Measurements from ENCODE around the gene CDH13.

CDH13 gene

DNA sequence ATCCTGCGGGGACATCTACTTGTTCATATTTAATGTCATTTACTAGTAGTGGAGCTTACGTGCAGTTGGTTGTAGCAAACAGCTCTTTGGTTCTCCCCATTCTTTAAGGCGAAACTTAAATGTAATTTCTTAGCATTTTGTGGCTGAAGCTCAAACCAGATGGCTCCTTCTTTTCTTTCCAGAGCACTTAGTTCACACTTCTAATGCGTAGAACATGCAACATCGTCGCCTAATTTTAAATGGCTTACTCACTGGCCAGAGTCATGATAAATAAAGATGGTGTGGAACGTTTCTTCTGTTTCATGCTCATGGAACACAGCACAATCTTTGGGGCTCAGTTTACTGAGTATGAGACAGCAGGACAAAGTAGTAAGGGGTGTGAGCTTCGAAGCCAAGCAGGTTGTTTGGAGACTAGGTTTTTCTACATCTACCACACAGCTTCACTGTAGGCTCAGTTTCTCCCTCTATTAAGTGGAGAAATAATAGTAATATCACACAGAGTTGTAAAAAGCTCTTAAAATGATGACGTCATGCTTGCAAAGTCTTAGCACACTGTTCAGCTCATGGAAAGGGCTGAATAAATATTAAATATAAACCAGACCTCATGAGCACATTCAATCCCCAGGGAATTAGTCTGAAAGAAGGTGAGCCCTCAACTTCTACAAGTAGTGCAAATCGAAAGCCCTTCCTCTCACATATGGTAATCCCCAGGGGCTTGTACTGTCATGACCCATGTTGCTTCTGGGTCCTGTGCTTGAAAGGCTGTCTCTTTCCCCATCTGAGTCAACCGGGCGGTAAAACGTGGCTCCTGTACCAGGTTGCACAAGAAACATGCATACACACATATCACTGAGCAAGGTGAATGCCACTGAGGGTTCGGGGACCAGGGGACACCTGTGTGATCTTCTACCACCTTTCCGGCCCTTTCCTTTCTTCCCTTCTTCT is 384.3 kb downstream of the CDH13 start:
- DNase-seq: no peak

DNA sequence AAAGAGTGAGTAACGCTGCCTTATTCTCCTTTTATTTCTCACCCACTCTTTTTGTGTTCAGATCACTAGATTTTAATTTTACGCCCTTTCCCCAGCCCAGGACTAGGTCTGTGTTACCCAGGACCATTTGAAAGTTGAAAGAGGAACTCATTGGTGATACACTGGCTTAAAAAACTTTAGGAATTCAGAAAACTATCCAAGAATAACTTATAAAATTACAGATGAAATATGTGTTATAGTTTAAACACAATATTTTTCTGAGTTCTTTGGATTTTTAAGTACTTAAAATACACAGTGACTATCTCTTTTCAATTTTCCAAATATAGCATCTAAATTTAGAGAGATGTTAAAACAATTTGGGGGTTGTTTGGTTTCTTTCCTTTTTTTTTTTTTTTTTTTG is 385.2 kb downstream of the CDH13 start:
- DNase-seq: no peak

DNA sequence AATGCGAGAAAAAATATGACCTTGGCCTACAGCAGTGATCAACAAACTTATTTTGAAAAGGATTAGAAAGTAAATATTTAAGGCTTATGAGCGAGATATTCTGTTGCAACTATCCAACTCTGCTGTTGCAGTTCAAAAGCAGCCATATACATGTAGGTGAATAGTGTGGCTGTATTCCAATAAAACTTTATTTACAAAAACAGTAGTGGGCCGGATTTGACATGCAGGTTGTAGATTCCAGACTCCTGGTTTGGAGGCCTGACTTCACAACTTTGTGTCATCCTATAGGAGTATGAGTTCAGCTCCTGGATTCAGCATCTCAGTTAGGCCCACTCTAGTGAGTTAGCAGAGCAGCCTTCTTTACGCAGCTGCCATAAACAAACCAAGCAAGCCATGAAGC is 386.3 kb downstream of the CDH13 start:
- no peak for DNase-seq

DNA sequence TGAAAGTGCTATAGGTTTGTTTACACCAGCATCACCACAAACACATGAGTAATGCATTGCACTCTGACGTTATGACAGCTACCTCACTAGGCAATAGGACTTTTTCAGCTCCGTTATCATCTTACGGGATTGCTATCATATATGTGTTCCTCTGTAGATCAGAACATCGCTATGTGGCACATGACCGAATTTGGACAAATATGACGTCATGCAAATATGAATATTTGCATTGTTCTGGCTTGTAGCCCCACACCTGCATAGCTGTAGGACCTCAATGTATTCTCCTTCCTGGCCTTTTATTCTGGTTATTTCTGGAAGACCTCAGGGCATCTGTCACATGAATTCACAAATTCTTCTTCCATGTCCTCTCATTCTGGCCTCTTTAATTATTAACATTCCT is 393.2 kb downstream of the CDH13 start:
- DNase-seq: no peak

DNA sequence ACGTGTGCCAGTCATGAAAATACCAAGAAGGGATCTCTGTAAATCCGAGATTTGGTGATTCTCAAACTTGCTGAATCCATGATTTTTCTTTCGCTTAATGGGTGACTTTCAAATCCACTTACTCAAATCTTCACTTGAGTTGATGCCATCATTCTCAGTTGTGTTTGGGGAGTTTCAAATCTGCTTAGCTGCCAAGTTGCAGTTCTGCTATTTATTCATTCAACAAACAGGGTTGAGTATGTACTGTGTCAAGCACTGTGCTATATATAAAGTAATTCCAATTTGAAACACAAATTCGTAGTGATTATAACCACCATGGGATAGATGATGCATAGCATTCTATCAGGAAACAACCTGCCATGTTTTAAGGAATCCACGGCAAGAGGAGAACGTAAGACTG is 394.3 kb downstream of the CDH13 start:
- no peak for DNase-seq

DNA sequence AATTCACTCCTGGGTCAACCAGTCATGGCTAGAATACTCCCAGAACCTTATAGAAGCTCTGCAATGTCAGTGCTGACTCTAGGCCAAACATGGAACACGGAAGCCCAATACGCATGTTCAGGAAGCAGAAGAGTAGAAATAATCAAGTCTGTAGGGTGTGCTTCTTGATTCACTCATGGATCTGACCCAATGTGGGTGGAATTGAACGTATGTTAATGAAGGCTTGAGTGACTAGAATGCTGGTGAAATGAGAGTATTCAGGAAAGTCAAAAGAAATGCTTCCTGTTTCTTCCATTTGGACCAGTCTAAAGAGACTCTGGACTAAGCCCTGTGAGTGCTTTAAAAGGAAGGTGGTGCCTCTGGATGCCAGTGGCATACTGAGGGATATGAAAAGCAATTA is 395.0 kb downstream of the CDH13 start:
- DNase-seq: no peak

DNA sequence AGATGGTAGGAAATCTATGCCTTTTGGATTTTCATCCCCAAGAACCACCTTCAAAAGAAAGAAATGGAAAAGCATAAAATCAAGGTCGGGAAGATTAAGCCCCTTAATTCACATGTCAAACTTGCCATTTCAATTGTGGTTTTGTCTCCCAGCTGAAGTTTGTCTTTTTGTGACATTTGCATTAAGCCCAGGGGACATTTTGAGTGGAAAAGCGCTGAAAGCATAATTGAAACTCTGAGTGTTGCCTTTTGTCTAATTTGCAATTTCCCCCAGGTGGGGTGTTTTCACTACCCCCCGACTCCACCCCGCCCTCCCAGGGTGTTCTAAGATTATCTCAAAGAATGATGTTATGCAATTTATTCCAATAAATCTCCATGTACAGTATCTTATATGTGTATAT is 396.2 kb downstream of the CDH13 start:
- DNase-seq: no peak

DNA sequence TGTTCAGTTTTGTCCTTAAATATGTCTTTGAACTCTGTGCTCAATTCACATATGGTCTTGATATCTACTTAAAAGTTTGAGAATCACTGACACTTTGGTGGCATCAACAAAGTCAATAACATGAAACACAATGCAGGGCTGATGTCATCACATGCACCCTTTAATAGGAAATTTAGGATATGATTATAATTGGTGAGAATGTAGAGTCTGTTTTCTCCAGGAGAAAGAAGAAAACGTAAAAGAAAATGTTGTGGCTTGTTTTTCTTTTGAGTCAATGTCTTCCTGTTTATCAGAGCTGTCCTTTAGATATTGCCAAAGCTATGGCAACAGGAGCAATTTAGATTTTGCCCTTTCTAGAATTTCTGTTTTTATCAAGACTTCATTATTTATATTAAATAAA is 396.9 kb downstream of the CDH13 start:
- DNase-seq: no peak

DNA sequence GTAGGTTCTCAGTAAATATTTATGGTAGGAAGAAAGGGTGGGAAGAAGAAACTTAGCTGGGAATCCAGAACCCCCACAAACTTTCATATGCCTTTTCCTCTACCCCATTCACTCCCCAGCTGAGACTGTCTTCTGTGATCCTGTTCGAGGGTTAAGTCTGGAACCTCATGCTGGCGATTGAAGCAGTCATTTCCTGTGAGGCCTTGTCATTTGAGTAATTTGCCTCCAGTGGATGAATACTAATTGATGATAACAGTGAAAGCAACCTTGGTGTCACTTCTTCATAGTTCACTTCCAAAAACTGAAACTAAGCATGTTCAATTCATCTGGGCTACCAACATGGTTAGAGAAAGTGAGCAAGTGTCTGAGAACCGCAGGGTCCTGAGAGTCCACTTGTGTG is 401.2 kb downstream of the CDH13 start:
- no peak for DNase-seq

DNA sequence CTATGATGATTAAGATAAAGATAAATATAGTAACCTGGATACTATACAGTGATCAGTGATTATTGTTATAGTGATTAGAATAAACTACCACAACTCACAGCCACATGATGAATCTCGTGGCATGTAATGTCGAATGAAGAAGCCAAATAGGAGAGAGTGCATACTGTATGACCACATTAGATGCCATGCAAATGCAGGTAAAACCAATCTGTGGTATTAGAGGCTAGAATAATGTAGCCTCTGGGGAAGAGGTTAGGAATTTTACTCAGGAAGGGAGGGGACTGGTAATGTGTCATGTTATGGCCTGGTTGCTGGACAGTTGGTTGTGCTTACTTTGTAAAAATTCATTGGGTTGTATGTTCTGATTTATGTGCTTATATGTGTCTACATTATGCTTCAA is 402.7 kb downstream of the CDH13 start:
- DNase-seq: no peak

DNA sequence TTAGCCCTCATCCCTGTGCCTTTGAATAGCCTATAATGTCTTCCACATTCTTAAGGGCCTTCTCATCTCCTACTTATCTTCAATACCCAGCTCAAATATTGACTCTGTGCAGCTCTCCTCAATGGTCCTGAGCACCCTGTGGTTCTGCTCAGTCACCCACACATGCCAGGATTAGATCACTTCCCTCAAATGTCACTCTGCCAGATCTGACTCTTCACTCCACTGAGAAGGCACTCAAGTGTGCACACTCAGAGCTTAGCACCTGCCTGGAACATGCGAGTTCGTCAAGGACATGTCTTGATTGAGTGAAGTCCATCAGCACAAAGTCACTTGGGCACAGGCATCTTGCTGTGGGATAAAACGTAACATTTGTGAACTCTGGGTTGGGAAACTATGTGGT is 404.8 kb downstream of the CDH13 start:
- no peak for DNase-seq

DNA sequence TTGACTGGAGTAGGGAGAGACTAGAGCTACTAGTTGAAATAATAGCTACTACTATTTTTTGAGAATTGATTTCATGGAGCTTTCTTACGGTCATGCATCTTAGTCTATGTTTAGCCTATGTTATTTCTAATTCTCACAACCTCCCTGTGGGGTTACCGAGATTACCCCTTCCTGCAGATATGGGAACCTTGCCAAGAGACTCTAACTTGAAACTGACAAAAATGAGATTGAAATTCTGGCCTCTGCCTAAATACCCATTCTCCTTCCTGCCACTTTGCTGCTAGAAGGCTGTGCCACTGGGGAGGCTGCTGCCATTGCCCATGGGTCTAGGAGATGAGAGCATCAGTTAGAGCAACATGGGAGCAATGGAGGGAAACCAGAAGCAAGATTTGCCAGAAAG is 410.3 kb downstream of the CDH13 start:
- DNase-seq: no peak

DNA sequence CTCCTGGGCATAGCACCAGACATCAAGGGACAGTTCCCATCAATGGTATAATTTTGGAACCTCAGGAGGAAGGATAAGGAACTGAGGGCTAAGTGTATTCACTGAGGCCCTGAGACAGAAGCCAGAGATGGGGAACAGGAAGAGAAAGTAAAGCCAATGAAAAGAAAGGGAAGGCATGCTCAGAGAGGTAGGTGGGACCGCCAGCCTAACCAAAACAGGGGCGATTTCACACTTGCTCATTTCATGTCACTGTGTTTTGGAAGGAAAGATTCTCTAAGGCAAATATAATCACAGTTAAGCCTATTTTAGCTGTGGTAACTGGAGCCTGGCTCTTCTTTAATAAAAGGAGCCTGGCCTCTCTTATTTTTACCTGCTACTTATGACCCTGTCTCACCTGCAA is 411.1 kb downstream of the CDH13 start:
- no peak for DNase-seq

DNA sequence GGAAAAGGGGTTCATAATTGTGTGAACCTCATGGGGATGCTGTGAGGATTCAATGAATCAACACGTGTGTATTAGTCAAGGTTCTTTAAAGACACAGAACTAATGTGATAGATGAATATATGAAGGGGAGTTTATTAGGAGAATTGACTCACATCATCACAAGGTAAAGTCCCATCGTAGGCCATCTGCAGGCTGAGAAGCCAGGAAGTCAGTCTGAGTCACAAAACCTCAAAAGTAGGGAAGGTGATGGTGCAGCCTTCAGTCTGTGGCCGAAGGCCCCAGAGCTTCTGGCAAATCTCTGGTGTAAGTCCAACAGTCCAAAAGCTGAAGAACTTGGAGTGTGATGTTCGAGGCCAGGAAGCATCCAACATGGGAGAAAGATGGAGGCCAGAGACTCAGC is 413.4 kb downstream of the CDH13 start:
- DNase-seq: peak; percentile 33

DNA sequence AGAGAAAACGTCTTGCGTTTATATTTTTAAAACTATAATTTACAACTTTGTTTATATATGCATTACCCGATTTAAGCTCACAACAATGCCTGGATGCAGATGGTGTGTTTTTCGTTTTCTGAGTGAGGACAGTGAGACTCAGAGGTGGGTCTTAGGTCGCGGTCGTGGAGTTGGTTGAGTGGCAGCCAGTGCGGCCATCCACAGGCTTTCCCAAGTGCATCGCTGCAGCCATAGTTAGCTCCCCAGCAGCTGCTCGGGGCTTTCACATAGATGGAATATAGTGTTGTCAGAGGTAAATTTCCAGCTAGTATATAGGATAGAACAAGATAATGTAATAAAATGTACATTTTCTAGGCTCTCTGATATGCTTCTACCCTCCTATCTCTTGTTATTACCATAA is 417.8 kb downstream of the CDH13 start:
- DNase-seq: no peak

DNA sequence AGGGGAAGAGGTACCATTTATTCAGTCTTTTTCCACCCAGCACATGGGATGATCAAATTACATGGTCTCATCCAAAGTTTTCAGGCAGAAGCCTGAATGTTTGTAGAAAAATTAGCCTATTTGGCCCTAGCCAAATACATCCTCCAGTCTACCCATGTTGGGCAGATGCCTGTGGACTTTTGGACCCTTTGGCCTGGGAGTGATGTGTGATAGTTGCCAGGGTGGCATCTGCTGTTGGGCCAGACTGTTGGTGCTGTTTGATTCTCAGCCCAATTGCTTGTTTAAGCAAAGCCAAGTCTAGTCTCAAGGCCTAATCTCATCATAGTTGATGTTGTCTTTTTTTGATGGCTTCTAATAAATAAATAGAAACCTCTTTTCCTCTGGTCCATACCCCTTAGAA is 419.0 kb downstream of the CDH13 start:
- no peak for DNase-seq

DNA sequence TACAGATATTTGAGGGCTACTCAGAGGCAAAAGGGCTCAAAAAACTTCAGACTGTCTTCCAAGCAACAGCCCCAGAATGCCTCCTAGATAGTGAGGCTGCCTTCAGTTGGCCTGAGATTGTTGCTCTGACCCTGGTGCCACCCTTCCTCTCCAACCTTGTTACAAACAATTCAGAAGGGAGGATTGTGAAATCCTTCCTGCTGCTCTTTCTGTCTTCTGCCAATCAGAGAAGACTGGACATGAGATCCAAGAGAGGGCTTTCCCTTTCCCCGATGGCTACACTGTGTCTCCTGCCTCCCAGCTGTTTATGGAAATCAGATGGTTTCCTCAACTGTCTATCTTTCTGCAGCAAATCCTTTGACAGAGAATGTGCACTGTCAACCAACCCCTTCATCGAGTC is 419.9 kb downstream of the CDH13 start:
- no peak for DNase-seq

DNA sequence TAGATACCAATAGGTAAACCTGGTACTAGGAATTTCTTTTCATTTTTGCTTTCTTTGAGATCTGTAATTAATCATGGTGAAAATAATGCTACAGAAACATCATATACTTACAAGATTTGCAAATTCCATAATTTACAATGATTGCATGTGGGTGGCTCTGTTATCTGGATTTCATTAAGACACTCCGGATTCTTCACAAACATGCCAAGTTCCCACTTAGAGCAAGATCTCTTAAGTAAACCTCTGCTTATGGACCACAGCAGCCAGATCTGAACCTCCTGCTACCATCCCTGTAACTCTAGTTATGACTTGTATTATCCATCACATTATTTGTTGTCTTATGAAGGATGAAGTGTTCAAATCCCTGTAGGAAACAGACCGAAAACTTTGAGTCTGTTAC is 424.7 kb downstream of the CDH13 start:
- DNase-seq: no peak

DNA sequence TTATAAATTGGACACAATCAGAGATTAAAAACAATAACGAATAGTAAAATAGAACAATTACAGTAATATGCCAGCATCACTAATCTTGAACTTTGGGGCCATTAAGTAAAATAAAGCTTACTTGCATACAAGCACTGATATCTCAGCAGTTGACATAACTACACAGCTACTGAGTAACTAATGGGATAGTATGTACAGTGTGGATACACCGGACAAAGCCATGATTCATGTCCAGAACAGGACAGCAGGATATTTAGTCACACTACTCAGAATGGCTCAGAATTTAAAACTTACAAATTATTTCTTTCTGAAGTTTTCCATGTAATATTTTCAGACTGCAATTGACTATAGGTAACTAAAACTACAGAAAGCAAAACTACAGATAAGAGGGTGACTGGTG is 427.5 kb downstream of the CDH13 start:
- DNase-seq: no peak

DNA sequence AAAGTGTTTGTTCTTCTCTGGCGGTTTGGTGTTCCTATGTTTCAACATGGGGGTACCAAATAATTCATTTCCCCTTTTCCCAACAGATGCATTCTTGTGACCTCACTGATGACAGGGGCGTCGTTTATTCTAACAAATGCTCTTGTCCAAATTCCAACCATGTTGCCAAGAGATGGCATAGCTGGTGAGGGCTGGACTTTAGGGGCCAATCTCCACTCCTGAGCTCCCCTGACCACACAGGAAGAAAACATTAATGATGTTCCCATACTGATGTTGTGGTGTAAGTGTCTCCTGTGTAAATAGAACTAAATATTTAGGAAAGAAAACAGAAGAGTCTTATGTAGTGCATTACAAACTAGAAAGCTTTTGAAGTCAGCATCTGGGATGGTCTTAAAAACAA is 431.6 kb downstream of the CDH13 start:
- DNase-seq: no peak

DNA sequence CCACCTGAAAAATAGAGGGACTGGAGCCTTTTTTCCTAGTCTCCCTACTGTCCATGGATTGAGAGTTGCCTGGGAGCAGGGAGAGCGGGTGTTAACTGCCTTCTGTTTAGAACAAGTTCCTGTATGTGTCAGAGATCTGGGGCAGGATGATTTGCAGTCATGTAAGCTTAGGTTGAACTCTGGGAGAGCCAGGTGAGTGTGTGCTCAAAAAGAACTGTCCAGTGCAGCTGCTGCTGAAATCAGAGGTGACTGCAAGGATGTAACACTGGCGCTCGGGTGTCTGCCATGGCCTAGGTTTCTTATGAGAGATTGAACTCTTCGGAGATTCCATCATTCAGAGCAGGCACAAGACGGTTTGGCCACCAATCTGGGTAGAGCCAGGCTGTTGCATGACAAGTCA is 432.5 kb downstream of the CDH13 start:
- no peak for DNase-seq

DNA sequence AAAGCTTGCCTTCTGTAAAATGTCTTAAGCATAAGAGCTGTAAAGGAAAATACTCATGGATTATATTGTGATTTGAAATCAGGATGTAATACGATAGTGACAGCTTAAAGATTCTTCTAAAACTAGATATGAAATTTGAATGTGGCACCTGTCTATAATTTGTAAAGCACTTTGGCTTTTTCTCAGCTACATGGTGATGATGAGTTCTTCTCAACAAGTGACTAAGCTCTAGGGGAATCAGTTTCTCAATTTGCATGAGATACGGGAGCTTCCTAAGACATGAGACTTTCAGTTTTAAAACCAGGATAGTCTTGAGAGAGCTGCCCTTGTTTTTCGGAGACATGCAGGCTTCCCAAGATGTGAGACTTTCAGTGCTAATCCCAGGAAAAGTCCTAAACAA is 439.2 kb downstream of the CDH13 start:
- DNase-seq: no peak

DNA sequence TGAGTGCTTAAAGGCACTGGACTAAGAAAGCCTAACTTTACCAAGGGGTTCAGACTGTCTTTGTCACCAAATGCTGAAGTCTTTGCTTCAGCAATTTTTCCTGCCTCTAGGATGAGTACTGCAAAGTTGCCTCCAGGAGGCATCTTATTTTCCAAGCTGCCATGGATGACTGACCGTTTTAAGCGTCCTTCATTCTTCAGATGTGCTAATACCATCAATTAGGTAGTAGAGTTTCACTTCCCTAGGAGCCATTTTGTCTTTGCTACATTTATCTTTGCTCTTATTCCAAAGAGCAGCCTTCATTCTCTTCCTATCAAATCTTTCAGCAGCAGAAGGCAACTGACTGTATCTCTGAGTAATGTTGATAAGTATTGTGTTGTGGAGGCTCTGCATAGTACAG is 440.1 kb downstream of the CDH13 start:
- no peak for DNase-seq

DNA sequence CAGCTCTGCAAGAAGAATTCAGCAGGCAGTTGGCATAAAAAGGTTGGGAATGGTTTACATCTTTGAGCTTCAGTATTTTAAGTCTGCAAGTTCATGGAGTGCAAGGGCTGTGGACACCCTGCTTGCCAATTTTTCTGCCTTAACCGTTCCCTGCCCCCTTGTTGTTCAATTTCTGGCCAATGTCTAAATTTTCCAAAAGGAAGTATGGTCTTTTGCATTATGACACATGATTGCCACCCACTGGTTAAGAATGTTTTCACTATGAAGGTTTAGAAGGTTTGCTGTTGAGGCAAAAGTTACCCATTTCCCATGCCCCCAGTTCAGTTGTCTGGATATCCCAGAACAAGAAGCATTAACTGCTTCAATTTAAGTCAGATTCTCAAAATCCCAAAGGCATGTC is 441.9 kb downstream of the CDH13 start:
- DNase-seq: no peak

Measured in NK-92 treated with Interleukin-12 subunit alpha and Interleukin-12 subunit beta, amount 100 ng/mL, for 24 hours (cell line).